Measurements from ENCODE around the gene UGT1A5.
"Not testable (repeated sequence)": the region's sequence is repeated elsewhere in the genome, so short reads cannot be mapped to it uniquely, and the experiment has no call there.

Gene UGT1A5

GRCh38 chr2:233698740-233699139 is 14.0 kb upstream of the UGT1A5 start:
- DNase-seq = no peak

GRCh38 chr2:233699424-233700027 is 13.2 kb upstream of the UGT1A5 start:
- no peak for DNase-seq

GRCh38 chr2:233700028-233700635 is 12.6 kb upstream of the UGT1A5 start:
- peak; percentile 32 for DNase-seq

GRCh38 chr2:233700842-233701241 is 11.9 kb upstream of the UGT1A5 start:
- DNase-seq = not testable (repeated sequence)

GRCh38 chr2:233702238-233702637 is 10.5 kb upstream of the UGT1A5 start:
- DNase-seq = no peak

- DNase-seq = no peak
These were observed 6.7 kb upstream of the UGT1A5 start for GRCh38 chr2:233705911-233706506.

- no peak for DNase-seq
These were observed 6.0 kb upstream of the UGT1A5 start for GRCh38 chr2:233706720-233707119.

GRCh38 chr2:233707940-233708644 is 4.6 kb upstream of the UGT1A5 start:
- DNase-seq = no peak

- DNase-seq = no peak
These were observed 3.8 kb upstream of the UGT1A5 start for GRCh38 chr2:233708942-233709341.

GRCh38 chr2:233711312-233712008 is 1.2 kb upstream of the UGT1A5 start:
- no peak for DNase-seq

- DNase-seq = no peak
These were observed 532 bp downstream of the UGT1A5 start for GRCh38 chr2:233713262-233713615.

- no peak for DNase-seq
These were observed 1.4 kb downstream of the UGT1A5 start for GRCh38 chr2:233714121-233714520.

- no peak for DNase-seq
These were observed 5.8 kb downstream of the UGT1A5 start, which contains the start of gene UGT1A4 for GRCh38 chr2:233718552-233718951. Gene UGT1A4 (plus strand): TSS chr2:233718736. CDS start chr2:233718821, 85 bp downstream.

- DNase-seq = no peak
These were observed 16.1 kb downstream of the UGT1A5 start, which contains the start of gene UGT1A3 for GRCh38 chr2:233728723-233729301. Gene UGT1A3 (plus strand): TSS chr2:233729042. CDS start chr2:233729127, 85 bp downstream.

- not testable (repeated sequence) for DNase-seq
These were observed 24.4 kb downstream of the UGT1A5 start for GRCh38 chr2:233736868-233737653.

GRCh38 chr2:233740870-233741269 is 28.2 kb downstream of the UGT1A5 start:
- no peak for DNase-seq

GRCh38 chr2:233743464-233744259 is 31.0 kb downstream of the UGT1A5 start:
- DNase-seq = no peak

- no peak for DNase-seq
These were observed 32.5 kb downstream of the UGT1A5 start for GRCh38 chr2:233745073-233745755.

GRCh38 chr2:233745838-233746237 is 33.1 kb downstream of the UGT1A5 start:
- DNase-seq = not testable (repeated sequence)
